HG02678 (cell line): ENCODE data around the gene ZFX.
"Not testable (repeated sequence)": the region's sequence is repeated elsewhere in the genome, so short reads cannot be mapped to it uniquely, and the experiment has no call there.

Experiments used
- ATAC-seq: cut with Tn5 transposase; IDR thresholded peaks from one replicate; pipeline ENCODE4 v1.9.1; 2021; ENCODE audit warnings: mild to moderate bottlenecking, moderate library complexity; ENCODE audit not compliant: unreplicated experiment

Gene ZFX

DNA sequence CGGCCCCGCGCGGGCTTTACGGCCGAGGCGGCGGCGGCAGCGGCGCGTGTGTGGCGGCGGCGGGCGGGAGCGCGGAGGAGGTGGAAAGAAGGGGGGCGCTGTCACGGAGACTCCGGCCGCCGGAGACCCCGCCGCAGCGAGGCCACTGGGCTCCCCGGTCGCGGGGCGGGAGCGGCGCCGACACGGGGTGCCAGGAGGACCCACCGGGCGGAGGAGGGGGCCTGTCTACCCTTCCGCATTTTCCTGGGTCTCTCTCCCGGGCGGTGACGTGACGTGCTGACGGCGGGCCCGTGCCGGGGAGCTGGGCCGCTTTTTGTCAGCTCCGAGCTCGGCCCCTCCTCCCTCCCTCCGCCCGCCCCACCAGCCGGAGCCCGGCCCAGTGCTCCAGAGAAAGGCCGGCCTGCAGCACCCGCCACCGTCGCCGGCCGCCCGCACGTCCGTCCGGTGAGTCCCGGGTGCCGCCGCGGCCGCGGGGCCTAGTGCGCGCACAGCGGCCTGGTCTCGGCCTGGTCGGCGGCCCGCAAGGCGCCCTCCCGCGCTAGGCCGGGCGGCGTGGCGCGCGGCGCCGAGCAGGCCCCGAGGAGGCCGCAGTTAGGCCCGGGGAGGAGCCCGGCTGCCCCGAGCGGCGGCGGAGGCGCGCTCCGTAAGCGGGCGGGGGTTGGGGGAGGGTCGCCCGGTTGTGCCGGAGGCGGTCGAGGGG lies at the start of gene ZFX:
ZFX (plus strand) TSS at position 379 of the 700 bp plus-strand sequence. CDS start 23,014 bp downstream, outside the sequence.
- ATAC-seq: peak; percentile 45

GRCh38 chrX:24100713-24101112 lies 48.8 kb upstream of the ZFX start:
- ATAC-seq: no peak

DNA sequence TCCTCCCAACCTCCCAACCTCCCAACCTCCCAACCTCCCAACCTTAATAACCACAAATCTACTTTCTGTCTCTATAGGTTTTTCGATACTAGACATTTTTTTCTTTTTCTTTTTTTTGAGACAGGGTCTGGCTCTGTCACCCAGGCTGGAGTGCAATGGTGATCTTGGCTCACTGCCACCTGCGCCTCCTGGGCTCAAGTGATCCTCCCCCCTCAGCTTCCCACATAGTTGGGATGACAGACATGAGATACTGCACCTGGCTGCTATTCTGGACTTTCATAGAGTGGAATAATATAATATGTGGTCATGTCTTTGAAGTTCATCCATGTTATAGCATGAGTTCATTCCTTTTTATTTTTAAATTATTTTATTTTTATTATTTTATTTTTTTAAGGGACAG lies 39.5 kb upstream of the ZFX start:
- ATAC-seq: no peak

DNA sequence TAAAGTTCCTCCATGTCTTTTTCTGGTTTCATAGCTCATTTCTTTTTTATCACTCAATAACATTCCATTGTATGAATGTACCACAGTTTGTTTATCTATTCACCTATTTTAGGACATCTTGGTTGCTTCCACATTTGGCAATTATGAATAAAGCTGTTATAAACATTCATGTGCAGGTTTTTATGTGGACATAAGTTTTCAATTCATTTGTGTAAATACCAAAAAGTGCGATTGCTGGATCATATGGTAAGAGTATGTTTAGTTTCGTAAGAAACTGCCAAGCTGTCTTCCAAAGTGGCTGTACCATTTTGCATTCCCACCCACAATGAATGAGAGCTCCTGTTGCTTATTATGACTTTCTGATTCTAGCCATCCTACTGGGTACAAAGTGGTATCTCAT lies 36.3 kb upstream of the ZFX start:
- no peak for ATAC-seq

- ATAC-seq: no peak
Measured at GRCh38 chrX:24117258-24117657, 32.3 kb upstream of the ZFX start.

- ATAC-seq: no peak
Measured at GRCh38 chrX:24124244-24124799, 25.2 kb upstream of the ZFX start.

DNA sequence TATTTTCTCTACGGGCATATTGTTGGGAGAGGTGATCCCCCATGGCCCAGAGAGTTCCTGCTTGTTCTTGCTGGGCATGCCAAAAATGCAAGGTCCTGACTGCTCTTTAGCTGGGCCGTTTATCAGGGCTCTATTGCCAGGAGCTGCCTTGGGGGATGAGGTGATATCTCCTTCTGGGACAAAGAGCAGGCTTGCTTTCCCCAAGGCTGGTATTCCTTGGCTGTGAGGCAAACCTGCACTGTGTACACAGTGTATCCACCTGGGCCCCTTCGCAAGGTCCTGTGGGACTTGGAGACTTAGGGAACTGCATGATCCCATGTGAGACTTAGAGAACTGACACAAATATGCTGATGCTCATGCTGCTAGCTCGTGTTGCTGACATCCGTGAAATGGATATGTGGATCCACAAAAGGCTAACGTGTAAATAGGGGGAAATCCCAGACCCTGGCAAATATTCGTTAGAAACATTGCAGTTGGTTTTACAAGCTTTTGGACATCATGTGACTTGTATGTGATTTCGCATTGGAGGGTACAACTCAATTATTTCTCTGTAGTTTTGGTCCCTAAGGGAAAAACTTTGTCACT lies 24.4 kb upstream of the ZFX start:
- ATAC-seq: no peak

- no peak for ATAC-seq
Measured at GRCh38 chrX:24131476-24131875, 18.1 kb upstream of the ZFX start.

GRCh38 chrX:24133312-24133711 lies 16.2 kb upstream of the ZFX start:
- no peak for ATAC-seq

- not testable (repeated sequence) for ATAC-seq
Measured at GRCh38 chrX:24135768-24136167, 13.8 kb upstream of the ZFX start.

- no peak for ATAC-seq
Measured at GRCh38 chrX:24137192-24137591, 12.3 kb upstream of the ZFX start.

DNA sequence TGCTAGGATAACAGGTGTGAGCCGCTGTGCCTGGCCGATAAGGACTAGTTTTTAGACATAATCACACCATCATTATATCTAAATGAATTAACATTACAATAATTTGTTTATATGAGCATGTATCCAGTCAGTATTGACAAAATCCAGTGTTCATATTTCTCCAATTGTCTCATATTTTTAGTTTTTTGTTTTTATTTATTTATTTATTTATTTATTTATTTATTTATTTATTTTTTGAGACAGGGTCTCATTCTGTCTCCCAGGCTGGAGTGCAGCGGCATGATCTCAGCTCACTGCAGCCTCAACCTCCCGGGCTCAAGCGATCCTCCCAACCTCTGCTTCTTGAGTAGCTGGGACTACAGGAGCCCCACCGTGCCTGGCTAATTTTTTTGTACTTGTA lies 5.5 kb upstream of the ZFX start:
- ATAC-seq: not testable (repeated sequence)

- no peak for ATAC-seq
Measured at GRCh38 chrX:24144528-24144927, 5.0 kb upstream of the ZFX start.

GRCh38 chrX:24145303-24146186 lies 4.0 kb upstream of the ZFX start:
- no peak for ATAC-seq

DNA sequence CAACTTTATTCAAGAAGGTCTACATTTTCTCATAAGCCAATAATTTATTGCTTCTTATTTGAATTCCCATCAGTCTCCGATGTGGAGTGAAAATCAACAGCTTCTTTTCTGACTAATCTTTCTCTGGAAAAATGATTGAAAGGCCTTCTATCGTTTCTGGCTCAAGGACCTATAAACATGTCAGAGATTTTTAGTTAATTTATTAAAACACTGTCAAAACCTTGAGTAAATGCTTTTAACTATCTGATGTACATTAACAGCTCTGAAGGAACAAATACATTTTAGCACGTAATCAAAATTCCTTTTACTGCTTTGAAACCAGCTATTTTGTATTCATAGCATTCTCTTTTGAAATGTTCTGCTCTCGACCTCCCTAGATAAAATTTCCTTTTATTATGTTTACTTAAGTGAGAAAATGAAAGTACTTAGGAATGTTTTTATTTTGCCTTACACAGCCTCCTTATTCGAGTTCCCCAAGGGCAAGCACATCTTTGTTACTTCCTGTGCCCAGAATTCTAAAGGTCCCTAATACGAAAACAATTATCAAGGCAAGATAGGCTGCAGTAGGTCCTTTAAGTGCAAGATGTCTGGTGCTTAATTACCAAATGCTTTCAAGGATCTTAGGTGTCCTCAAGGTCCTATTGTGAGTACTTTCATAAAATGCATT lies 3.1 kb upstream of the ZFX start:
- no peak for ATAC-seq

GRCh38 chrX:24147165-24147564 lies 2.4 kb upstream of the ZFX start:
- ATAC-seq: no peak

DNA sequence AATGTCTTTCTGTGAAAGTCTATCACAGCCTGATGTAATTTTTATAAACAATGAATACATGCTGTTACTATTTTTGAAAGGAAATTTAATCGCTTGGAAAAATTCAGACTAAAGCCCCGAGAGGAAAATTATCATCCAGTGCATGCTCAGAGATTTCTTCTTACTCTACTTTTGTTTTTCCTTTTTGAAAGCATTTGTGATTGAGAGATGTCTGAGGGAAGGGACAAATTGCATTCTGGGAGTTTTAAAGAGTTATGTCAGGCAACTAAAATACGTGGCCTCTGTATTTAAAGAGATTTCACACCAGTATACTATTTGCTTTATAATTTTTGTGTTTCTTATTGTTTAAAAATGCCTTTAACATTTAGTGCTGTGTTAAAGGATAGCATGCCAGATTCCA lies 1.4 kb upstream of the ZFX start:
- ATAC-seq: no peak

- no peak for ATAC-seq
Measured at GRCh38 chrX:24148535-24149350, 786 bp upstream of the ZFX start.

GRCh38 chrX:24150051-24150790 lies 692 bp downstream of the ZFX start:
- ATAC-seq: peak; percentile 68
